Hematopoietic multipotent progenitor cell treated with erythropoietin and hydrocortisone succinate and interleukin-3 and kit ligand, for 17 days (in vitro differentiated cells): Measurements from ENCODE around the gene P2RX2.

ENCODE experiments used
- DNase-seq: peaks from one replicate; pipeline ENCODE4 v3.0.0-alpha.2; 2015; ENCODE audit warnings: low spot score

P2RX2 gene

DNA sequence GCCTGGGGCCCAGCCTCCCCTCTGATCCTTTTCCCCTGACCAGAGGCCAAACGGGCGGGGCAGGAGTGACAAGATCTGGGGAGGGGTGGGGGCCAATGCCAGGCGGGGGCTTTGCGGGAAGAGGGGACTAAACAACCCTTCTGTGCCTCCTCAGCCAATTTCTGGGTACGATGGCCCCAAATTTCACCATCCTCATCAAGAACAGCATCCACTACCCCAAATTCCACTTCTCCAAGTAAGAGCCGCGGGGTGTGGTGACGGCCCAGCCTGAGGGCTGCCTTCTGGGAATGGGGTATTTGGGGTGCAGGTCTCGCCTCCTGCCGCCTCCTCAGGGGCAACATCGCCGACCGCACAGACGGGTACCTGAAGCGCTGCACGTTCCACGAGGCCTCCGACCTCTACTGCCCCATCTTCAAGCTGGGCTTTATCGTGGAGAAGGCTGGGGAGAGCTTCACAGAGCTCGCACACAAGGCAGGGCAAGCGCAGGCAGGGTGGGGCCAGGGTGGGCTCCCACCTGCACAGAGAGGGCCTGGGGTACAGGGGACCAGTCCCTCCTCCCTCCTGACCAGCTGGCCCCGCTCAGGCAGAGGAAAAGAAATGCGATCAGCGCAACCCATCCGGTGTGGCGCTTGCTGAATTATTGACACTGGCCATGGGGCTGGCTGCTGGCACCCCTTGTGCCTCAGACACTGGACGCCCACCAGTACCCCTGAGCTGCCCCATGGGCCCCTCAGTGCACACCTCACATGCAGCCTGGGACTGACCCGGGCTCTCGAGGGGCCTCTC lies 1.7 kb downstream of the P2RX2 start:
- DNase-seq: no peak

DNA sequence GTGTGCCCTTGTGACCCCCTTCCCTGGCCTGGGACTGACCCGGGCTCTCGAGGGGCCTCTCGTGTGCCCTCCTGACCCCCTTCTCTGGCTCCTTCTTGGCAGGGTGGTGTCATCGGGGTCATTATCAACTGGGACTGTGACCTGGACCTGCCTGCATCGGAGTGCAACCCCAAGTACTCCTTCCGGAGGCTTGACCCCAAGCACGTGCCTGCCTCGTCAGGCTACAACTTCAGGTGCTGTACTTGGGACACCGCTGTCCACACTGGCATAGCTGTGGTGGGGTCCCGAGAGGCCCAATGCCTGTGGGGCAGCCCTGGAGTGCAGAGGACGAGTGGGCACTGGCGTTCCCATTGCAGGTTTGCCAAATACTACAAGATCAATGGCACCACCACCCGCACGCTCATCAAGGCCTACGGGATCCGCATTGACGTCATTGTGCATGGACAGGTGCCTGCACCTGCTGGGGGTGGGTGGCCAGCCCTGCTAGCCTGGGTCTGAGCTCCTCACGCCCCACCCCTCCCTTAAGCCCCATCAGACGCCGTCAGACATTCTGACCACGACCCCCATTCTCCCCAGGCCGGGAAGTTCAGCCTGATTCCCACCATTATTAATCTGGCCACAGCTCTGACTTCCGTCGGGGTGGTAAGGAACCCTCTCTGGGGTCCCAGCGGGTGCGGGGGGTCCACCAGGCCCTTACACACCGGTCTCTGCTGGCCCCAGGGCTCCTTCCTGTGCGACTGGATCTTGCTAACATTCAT lies 2.5 kb downstream of the P2RX2 start:
- DNase-seq: no peak

DNA sequence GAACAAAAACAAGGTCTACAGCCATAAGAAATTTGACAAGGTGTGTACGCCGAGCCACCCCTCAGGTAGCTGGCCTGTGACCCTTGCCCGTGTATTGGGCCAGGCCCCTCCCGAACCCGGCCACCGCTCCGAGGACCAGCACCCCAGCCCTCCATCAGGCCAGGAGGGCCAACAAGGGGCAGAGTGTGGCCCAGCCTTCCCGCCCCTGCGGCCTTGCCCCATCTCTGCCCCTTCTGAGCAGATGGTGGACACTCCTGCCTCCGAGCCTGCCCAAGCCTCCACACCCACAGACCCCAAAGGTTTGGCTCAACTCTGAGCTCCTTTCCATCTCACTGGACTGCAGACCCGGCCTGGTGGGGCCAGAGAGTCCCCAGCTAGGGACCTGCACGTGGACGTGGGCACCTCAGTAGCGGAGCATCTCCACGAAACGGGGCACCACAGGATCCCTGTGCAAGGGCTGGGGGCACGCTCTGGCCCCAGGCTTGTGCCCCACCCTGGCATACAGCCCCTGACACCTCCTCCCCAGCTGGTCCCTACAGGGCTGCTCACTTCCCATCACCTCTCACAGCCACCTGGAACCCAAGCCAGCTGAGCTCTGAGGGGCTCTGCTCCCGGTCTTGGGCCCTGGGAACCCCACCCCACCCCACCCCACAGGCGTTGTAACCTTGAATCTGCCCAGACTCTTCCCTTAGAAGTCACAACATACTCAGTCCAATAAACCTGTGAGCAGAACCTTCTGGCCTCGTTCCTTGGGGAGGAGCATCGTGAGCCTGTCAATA lies 3.3 kb downstream of the P2RX2 start:
- DNase-seq: no peak

DNA sequence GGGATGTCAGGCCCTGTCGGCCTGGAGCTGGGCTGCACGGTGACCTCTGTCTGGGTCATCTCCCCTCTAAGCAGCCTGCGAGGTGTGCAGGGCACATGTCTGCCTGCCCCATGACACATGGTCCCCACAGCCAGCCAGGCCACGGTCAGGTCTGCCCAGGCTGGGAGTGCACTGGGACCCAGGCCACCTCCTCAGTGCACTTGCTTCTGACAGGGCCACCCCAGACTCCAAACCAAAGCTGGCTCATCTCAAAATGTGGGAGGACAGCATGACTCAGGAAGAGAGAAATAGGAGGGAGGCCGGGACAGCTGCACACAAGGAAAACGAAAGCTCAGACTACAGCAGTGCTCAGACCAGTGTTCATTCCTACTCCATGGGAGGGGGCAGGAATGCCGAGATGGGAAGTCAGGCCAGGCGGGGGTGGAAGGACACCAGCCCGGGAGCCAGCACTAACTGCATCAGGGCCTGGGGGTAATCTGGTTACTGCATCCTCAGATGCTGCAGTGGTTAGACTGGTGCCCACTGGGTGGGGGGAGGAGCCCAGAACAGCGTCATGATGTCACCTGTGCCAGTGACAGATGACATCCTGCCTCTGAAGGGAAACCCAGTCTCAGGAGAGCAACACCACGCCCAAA lies 4.0 kb downstream of the P2RX2 start:
- no peak for DNase-seq

DNA sequence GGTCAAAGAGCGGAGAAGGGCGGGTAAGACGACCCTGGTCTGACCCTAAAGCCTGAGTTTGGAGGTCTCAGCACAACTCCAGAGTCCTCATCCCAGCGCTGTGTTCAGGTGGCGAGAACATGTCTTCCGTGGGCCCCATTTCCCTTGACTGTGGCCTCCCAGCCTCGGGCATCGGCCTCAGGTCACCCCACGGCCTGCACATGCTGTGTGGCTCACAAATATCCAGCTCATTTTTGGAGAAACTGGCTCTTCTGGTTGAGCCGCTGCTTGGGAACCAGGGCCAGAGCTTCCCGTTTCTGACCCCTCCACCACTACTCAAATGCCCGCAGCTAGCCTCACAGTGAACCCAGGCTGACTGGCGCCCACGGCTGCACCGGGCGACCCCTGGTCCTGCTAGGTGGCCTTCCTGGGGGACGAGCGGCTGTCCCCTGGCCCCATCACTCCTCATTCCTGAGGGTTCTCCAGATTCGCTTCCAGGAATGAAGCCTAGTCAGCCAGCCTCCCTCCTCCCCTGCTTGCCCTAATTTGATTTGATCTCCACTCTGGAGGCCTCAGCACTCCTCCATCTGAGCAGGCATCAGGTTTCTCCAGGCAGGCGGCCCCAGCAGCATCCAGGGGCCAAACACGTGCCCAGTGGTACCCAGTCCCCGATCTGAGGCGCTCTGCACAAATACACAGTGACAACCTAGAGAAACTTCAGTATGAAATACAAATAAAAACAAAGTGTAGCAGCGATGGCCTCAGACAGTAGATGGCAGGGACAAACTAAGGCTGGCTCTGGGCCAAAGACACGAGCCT lies 4.7 kb downstream of the P2RX2 start:
- no peak for DNase-seq

DNA sequence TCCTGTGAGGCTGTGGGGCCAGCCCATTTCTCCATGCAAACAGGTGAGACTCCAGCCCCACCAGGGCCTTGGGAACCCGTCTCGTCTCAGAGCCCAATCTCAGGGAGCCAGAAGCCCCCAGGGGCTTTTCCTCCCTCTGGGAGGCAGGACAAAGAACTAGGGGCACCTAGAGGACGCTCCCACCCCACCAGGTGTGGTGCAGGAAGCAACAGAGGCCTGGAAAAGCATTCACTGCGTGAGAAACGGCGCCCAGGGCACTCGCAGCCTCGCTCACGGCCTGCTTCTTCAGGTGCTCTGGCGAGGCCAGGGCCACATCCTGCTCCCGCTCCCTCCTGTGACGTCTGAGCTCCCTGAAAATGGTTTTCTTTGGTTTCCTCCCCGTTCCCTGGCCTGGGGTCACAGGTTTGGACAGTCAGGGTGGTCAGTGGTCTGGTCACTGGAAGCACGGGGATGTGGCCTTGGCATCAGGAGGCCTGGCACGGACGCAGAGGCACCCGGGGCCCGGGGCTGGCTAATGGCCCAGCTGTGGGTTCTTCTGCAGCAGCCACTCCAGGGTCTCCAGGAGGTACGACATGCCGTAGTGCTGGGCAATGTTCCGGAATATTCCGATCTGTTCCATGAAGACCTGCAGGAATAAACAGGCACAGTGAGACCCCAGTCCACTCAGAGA lies 5.7 kb downstream of the P2RX2 start:
- DNase-seq: no peak

DNA sequence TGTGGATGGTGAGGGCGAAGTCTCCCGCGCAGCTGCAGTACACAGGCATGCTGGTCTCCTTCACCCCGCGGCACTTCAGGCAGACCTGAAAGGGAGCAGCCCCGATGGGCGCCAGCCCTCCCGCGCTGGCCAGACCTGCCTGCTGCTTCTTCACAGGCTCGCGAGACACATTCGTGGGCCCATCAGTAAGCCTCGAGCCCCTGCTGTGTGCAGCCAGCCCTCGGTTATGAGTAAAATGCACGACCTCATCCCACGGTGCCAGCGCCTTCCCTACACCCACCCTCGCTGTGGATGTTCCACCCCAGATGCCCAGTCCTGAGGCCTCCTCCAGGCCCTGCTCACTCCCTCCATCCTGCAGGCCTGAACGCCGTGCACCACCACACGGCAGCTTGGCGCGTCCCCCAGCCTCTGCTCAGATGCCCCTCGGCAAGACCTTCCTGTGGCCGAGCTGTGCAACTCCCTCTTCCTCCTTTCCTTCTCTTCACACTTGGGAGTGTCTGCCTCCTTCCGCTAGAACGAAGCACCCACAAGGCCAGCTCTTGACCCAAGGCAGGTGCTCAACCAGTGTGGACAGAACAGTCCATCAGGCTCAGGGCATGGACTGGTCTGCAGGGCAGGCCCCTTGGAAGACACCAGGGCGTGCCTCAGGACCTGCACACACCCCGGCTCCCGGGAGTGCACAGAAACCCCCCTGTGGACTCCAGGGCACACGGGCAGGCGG lies 6.5 kb downstream of the P2RX2 start:
- no peak for DNase-seq

DNA sequence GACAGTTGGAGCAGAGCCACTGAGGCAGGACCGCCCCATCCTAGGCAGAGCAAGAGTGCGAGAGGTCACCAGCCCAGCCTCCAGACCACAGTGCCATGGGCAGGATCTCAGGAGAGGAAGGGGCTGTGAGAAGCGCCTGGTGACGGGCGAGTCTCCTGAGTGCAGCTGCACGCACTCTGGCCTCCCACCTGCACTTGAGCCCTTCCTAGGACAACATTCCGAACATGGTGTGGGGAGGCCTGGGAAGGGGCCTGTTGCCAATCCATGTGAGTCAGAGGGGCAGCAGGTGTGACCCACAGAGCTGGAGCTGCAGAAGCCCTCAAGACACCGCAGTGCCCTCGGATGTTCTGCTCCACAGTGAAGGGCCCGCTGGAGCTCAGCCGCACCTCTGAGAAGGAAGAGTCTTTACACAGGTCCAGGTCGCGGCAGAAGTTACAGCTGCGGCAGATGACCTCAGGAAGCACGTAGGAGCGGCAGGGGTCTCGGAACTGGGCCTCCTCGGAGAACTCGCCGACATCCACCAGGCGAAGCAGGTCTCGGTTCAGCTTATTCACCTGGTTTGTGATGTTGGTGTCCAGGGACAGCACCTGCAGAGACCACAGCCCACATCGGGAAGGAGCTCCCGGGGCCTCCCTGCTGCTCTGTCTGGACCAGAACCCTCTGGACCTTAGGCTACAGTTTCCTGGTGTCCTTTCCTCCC lies 7.3 kb downstream of the P2RX2 start:
- no peak for DNase-seq

DNA sequence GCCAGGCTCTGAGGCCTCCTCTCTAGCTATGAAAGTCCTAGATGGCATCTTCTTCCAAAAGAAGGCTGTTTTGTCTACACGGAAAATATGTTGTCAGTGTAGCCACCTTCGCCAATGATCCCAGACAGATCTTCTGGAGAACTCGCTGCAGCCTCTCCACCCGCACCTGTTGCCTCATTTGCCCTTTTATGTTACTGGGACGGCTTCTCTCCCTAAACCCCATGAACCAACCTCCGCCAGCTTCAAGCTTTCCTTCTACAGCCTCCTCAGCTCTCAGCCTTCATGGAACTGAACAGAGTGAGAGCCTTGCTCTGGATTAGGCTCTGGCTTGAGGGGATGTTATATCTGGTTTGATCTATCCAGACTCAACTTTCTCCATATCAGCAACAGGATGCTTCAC lies 10.8 kb downstream of the P2RX2 start:
- DNase-seq: no peak

DNA sequence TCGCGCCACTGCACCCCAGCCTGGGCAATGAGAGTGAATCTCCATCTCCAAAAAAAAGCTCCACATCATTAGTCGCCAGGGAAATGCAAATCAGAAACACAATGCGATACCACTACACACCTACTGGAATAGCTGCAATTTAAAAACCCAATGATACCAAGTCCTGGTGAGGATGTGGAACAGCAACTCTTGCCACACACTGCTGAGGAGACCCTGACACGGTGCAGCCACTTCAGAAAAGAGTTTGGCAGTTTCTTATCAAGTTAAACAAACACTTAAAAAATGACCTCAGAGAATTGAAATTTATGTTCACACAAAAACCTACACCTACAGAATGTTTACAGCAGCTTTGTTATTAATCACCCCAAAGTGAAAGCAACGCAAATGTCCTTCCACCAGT lies 12.1 kb downstream of the P2RX2 start:
- no peak for DNase-seq

DNA sequence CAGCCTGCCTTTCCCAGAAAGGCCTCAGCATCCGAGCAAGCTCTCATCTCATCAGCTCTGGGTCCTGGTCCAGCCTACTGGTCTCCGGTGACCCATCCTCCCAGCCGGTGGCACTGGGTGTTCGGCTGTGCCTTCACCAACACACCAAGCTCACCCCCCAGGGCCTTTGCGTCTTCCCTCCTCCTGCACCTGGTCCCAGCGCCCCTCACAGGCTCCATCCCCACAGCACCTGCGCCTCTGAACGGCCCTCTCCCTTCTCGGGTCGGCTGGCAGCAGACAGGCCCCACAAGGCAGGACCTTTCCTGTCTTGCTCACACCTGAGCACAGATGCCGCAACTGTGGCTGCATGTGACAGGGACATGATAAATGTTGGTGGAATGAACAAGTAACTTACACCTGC lies 13.1 kb downstream of the P2RX2 start:
- no peak for DNase-seq

DNA sequence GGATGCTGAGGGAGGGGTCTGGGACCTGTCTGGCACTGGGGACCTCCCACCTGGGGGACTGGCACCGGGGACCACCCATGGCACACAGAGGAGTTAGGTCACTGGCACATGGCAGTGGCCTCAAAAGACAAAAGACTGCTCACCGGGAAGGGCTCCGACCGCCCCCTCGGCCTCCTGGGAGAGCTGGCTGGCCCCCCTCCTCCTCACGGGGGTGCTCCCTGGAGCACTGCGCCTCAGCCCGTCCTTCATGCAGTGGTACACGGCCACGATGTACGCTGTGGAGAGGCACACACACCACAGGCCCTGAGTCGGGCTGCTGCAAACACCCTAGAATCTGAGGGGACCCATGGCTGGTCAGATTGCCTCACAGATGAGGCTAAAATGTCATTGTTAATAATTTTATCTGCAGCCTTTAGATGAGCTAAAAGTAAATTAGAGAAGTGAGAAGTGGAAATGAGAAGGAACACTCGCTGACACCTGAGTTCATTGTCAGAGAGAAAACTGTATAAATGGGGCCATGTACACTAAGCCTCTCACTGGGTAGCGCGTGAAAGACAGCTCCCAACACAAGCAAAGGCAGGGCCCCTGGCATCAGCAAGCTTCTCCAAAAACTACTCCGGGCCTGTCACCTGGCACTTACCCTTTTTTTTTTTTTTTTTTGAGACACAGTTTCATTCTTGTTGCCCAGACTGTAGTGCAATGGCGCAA lies 14.1 kb downstream of the P2RX2 start:
- no peak for DNase-seq

DNA sequence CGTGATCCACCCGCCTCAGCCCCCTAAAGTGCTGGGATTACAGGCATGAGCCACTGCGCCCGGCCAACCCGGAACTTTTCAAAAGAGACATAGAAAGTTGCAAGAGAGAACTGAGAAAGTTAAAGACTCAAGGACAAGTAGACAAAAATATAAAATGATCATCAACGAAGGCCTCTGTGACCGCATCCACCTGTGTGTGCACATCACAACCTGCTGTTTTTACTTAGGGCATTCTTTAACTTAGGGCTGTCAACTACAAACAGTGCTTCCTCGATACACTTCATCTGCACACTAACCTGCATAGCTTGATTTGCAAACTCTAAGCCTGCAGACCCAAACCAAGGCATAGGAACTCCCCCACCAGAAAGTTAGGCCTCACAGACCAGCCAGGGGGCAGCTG lies 14.8 kb downstream of the P2RX2 start:
- DNase-seq: no peak

DNA sequence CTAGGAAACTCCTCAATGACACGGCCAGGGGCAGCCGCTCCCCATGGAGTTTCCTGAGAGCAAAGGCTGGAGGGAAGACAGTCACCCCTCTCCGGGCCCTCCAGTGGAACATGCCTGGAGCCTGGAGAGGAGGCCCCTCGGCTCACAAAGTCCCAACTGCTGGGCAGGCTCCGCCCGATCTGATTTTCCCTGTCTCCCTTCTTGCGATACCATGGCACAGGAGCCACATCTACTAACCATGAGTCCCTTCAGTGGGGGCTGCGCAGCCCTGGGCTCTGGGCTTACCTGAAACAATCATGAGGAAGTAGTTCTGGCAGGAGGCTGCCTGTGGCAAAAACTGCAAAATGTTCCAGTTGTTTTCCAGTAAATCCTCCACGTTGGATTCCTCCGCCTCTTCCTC lies 15.3 kb downstream of the P2RX2 start:
- no peak for DNase-seq

DNA sequence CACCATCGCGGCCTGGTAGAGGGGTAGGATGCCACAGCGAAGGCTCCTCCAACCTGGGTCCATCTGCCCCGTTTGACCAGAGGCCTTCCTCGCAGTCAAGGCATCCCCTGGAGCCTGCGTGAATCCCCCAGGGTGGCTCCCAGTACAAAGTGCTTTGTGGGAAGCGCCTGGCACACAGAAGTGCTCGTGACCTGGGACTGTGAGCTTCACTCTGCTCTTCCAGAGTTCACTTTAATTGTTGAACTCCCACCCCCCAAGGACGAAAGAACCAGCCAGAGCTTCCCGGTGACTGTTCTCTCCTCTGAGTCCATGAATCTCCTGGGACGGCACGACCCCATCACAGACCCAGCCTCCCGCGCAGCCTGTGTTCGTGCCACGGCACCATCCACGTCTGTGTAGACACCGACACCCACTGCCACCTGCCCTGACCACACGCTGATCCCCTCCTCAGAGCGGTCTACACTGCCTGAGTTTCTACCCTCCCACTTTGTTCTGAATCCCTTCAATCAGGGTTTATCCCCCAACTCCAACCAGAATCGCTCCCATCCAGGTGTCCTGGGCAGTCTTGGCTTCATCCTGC lies 15.9 kb downstream of the P2RX2 start:
- DNase-seq: no peak

DNA sequence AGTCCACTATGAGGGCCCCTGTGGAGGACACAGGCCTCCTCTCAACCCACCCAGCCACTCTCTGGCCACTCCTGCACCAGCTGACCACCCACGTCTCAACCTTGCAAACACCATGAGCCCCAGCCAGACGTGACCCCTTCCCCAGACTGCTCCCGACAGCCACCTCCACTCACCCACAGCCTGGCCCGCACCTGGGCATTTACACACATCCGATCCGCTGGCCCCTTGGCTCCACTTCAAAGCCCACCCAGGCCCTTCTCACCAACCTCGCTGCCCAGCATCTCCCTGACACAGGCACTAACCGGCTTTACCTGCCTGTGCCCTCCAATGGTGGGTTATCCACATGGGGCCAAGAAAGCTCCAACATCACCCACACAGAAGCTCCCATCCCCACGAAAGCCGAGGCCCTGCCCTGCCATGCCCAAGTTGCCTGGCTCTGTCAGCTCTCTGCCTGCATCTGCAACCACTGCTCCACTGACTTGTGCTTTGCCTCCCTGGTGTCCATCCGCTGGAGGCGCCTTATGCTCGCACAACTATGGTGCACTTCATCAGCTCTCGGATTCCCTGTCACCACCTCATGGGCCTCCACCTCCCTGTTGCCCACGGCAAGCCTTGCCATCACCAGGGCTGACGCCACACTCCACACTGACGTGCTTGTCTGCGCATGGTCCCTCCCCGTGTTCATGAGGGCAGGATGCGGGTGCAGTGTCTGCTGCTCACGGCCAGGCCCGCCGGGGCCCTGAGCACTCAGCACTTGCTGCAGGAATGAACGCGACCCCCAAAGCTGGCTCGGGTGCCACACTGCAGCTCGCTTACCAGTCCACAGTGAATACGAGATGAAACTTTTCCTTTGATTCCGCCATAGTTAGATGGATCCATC lies 16.7 kb downstream of the P2RX2 start:
- DNase-seq: no peak

DNA sequence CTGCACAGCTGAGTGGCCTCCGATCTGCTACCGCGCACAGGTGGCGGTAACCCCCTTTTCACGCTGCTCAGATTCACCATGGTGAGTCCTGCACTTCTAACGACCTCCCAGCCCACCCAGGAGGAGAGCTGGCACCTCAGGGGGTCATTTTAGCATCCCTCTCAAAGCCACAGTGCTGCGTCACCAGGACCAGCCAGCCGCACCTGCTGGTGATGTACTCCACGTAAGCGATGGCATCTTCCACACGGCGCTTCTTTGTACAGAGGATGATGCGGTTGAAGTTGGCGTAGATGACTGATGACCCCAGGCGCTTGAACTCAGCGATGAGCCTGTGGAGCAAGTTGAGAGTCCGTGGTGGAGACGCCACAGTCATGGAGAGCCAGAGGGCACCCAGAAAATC lies 19.2 kb downstream of the P2RX2 start:
- no peak for DNase-seq
